ENCODE data around the gene CLVS2. TPM values are rescaled to one million over a fixed set of nuclear protein-coding genes. Genes with fewer than 3 reads are reported as not detected.

The CLVS2 gene
- total RNA-seq, 2 experiments from 2014 or later: not detected

GRCh38 chr6:123117145-123117908 is 121.3 kb downstream of the CLVS2 start:
- POLR2A ChIA-PET: no interaction called here
- CTCF ChIA-PET: no interaction called here

- POLR2A ChIA-PET: no interaction called here
- CTCF ChIA-PET: no interaction called here
Observed at GRCh38 chr6:123118811-123119210, 122.8 kb downstream of the CLVS2 start.

Other genes with a start within 250 kb of the CLVS2 start
- gene FABP7, start 216.5 kb upstream of the CLVS2 start, total RNA-seq: not detected
- under 1 TPM in 1 of 2 experiments, not detected in 1; 0.19 TPM for gene SMPDL3A, start 207.0 kb upstream of the CLVS2 start, total RNA-seq

All from activated CD8-positive, alpha-beta memory T cell treated with anti-CD3 and anti-CD28 coated beads for 36 hours (primary cell).